Middle frontal gyrus (tissue), 1 donor: ENCODE data around the gene NF1.
"Not testable (repeated sequence)": the region's sequence is repeated elsewhere in the genome, so short reads cannot be mapped to it uniquely, and the experiment has no call there.

Experiments
- DNase-seq: peaks from one replicate; pipeline ENCODE4 v3.0.0-alpha.2; 2015; ENCODE audit warnings: low spot score; ENCODE audit errors: extremely low spot score

NF1 gene, protein sequence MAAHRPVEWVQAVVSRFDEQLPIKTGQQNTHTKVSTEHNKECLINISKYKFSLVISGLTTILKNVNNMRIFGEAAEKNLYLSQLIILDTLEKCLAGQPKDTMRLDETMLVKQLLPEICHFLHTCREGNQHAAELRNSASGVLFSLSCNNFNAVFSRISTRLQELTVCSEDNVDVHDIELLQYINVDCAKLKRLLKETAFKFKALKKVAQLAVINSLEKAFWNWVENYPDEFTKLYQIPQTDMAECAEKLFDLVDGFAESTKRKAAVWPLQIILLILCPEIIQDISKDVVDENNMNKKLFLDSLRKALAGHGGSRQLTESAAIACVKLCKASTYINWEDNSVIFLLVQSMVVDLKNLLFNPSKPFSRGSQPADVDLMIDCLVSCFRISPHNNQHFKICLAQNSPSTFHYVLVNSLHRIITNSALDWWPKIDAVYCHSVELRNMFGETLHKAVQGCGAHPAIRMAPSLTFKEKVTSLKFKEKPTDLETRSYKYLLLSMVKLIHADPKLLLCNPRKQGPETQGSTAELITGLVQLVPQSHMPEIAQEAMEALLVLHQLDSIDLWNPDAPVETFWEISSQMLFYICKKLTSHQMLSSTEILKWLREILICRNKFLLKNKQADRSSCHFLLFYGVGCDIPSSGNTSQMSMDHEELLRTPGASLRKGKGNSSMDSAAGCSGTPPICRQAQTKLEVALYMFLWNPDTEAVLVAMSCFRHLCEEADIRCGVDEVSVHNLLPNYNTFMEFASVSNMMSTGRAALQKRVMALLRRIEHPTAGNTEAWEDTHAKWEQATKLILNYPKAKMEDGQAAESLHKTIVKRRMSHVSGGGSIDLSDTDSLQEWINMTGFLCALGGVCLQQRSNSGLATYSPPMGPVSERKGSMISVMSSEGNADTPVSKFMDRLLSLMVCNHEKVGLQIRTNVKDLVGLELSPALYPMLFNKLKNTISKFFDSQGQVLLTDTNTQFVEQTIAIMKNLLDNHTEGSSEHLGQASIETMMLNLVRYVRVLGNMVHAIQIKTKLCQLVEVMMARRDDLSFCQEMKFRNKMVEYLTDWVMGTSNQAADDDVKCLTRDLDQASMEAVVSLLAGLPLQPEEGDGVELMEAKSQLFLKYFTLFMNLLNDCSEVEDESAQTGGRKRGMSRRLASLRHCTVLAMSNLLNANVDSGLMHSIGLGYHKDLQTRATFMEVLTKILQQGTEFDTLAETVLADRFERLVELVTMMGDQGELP (N-terminal part only)

DNA sequence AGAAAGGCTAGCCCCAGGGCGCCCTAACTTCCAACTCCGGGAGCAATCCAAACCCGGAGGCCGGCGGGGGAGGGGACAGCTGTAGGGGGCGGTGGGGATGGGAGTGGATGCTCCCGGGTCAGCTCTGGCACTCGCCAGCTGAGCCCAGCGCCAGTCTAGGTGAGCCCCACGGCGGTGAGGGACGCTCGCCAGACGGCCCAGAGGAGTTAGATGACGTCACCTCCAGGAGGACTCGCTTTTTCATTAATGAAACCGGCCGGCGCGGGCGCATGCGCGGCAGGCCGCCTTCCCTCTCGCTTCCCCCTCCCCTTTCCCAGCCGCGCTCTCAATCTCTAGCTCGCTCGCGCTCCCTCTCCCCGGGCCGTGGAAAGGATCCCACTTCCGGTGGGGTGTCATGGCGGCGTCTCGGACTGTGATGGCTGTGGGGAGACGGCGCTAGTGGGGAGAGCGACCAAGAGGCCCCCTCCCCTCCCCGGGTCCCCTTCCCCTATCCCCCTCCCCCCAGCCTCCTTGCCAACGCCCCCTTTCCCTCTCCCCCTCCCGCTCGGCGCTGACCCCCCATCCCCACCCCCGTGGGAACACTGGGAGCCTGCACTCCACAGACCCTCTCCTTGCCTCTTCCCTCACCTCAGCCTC is at the start of gene NF1:
Gene NF1 (plus strand): TSS at position 378 of the 636 bp plus-strand sequence. CDS start 333 bp downstream, outside the sequence.
- DNase-seq: peak; percentile 91

DNA sequence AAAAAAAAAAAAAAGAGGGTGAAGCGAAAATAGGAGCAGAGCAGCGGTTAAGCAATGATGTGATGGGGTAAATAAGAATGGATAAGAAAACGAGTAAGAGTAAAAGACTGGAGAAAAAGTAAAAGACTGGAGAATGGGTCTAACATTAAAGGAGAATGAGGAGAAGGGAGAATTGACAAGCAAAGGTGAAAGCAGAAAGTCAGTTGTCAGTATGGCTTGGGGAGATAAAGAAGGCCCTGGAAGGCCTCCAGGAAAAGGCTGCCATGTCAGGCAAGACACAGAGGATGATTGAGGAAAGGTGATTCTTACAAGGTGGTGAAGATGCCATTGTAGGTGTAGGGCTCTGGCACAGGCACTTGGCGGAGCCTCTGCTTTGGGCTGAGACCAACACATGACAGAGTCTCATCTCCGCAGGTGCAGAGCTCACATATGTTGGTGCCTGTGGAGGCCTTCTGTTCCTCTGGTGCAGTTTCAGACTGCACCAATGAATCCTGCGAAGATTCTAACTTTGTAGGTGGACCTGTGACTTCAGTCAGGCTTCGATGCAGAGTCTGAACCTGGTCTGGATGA is 47.8 kb upstream of the NF1 start:
- not testable (repeated sequence) for DNase-seq

DNA sequence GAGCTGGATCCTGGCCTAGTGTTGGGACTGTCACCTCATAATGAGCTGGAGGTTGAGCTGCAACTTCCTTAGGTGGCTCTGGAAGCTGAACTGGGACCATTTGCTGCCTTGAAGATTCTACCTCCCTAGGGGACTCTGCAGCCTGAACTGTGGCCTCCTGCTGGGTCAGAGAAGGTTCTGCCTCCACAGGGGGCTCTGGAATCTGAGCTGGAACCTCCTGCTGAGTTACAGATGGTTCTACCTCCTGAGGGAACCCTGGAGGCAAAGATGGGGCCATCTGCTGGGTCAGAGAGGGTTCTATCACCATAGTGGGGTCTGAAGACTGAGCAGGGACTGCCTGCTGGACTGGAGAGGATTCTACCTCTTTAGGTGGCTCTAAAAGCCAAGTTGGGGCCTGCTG is 46.6 kb upstream of the NF1 start:
- DNase-seq: no peak

DNA sequence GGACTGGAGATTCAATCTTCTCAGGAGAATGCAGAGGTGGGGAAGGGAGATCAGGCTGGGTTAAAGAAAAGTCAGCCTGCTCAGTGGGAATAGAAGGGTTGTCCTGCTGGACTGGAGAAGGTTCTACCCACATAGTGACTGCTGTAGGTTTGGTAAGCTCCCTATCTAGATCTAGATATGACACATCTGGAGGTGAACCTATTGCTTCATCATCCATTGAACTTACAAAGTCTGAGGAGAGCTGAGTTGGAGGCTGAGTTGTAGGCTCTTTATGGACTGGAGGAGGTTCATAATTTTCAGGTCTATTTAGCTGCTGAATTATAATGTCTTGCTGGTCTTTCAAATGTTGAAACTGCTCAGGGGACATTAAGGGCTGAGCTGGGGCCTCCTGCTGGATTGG is 46.0 kb upstream of the NF1 start:
- DNase-seq: no peak

DNA sequence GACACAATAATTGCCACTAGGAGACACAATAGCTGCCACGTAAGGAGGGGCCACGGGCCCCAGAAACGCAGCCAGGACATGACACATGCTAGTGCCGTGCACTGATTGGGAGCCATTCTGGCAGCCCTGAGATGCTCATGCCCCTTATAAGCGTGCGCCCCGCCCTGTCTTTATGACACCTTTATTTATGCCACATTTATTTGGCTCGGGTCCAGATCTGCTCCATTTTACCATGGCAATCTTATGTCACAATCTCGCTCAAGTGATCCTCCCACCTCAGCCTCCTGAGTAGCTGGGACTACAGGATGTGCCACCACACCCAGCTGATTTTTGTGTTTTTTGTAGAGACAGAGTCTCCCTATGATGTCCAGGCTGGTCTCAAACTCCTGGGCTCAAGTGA is 43.8 kb upstream of the NF1 start:
- no peak for DNase-seq

DNA sequence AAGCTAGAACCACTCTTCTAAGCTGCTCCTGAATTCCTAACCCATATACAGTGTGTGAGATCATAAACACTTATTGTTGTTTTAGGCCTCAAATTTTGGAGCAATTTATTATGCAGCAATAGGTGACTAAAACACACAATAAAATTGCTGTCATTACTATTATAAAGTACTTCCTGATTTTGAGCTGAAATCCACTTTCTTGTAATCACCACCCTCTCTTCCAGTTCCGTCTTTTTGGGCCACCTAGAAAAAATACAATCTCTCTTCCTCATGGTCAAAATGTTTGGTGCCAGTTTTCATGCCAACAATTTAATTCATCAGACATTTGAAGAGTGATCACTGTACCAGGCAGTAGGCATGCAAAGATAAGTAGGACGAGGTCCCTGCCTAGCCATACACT is 43.3 kb upstream of the NF1 start:
- no peak for DNase-seq

DNA sequence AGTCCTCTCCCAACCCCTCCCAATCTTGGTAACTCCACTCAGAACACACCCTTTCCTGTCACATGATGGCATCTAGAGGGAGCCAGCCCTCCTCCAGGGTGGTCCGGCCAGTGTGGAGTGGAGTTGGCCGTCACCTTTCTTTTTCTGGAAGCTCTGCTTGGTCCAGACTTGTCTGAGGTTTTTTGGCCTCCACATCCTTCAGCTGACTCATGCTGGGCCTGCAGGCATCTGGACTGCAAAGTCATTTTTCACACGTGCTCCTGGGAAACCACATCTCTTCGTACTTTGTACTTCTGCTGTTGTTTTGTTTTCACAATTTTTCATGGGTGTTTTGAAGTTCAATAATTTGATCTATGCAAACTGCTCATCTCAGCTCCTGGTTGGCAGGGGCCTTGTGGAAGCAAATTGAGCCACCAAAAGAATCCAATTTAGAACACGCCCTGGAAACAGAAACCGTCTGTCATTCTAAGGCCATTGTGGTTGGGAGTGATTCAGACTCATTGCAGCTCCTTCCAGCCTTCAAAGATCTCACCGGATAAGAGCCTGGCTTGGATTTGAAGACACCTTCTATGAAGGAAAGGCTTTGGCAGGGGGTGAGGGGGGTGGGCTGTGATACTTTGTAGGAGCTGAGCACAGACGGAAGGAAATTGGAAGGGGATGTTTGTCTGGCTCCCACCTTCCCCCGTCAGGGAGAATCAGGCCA is 42.4 kb upstream of the NF1 start:
- DNase-seq: no peak

DNA sequence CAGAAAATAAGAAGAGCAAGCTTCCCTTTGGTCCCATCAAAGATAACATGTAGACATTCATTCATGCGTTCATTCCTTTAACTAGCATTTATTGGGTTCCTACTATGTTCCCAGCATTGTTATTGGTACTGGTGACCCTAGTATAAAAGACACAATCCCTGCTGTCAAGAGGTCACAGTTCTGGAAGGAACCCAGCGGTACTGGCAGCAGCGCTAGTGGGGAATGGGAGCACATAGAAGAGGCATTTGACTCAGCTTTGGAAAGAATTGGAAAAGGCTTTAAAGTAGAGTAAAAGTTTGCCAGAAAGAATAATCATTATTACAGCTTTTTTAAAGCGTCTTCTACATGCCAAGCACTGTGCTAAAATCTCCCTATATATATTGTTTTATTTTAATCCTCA is 41.7 kb upstream of the NF1 start:
- no peak for DNase-seq

DNA sequence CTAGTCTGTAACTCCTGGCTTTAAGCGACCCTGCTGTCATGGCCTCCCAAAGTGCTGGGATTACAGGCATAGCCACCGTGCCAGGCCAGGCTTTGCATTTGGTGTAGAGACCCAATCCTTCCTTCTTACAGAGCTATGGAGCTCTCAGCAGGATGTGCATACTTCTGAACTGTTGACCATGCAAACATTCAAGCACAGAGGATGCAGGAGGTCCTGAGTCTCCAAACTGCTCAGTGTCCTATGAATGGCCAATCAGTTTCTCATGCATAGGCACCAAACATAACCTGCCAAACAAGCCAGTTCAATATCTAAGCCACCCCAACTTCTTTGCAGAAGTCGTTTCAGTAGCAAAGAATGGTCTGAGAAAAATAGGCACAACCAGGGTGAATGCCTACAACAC is 40.0 kb upstream of the NF1 start:
- DNase-seq: no peak

DNA sequence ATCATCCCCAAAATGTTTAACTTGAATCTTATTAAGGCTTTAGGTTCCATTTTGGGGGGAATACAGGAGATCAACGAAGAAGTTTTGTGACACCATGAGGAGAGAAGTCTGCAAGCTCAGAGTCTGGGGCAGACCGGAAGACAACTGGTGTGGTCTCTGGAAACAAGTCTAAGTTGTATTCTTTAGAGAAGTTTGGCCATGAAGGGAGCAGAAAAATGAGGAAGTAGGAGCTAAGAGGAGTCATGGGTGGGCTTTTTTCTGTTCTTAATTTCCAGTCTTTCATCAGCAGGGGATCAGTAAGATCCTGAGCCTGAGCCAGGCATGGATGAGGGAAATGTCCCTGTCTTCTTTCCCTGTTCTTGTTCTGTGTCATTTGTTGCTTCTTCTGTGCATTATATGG is 35.8 kb upstream of the NF1 start:
- DNase-seq: no peak

DNA sequence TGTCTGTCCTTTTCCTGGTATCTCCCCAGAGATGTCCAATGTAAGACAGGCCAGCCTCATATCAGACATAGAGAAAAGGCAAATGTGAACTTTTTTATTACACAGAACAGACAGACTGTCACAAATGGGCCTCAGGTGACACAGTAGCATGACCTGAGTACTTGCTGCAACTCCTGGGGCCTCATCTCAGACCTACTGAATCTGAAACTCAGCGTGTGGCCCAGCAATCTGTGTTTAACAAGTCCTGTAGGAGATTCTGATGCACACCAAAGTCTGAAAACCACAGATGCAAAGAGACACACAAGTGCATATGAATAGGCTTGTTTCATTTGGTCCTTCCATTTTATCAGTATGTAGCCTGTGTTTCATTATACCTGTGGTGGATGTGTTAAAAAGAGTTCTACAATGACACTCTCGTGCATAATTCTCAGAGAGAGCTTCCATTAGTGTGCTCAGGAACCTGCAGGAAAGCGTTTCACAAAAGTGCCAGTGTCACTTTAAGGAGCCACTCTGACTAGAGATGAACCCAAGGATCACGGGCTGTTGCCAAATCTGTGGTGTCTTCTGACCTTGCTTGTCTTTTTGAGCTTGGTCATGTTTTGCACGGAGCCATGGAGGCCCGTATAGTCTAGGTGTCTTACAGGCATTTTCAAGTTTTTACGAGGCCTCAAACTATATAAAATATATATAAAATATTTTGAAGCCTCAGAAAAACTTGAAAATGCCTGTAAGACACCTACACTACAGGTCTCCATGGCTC is 33.8 kb upstream of the NF1 start:
- no peak for DNase-seq

DNA sequence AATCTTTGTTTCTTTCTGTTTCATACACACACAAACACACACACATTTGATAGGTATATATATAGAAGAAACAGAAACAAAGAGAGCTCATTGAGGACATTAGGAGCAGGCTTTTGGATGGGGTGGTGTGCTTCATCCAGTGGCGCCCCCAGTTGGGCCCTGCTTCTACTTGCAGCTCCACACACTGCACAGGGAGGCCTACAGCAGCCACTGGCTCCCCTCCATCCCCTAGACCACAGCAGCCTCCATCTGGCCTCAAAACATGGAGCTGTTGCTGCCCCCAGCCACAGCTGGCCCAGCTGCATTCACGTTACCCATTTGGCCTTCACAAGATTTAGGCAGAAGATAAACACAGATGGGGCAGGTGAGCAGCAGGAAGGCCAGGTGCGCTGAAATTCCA is 33.1 kb upstream of the NF1 start:
- DNase-seq: no peak

DNA sequence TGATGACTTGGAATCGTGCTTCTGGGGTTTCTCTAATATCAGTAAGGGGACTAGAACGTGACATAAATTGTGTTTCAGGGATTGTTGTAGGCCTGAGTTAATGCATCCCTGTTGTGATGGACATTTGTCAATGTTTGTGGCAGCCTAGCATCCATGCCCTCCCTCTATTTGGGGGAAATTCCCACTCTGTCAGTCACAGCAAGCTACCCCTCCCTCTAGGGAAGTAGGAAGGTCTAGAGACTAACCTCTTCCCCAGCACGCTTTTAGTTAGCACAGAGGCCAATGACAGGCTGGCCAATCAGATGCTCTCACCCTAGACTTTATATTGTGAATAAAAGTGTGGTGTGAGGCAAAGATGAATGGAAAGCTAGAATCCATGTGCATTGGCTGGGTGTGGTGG is 32.4 kb upstream of the NF1 start:
- DNase-seq: no peak

DNA sequence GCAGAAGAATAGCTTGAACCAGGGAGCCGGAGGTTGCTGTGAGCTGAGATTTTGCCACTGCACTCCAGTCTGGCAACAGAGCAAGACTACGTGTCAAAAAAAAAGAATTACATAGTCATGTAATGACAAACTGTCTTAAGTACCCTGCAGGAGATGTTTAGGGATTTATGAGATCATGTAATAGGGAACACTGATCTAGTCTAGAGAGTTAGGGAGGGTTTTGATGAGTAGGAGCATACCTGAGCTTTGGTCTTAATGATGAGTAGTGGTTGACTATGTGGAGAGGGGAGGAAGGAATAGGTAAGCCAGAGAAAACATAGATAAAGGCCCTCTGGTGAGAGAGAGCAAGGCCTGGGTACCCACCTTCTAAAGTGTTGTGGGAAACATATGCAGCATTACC is 30.1 kb upstream of the NF1 start:
- DNase-seq: no peak

DNA sequence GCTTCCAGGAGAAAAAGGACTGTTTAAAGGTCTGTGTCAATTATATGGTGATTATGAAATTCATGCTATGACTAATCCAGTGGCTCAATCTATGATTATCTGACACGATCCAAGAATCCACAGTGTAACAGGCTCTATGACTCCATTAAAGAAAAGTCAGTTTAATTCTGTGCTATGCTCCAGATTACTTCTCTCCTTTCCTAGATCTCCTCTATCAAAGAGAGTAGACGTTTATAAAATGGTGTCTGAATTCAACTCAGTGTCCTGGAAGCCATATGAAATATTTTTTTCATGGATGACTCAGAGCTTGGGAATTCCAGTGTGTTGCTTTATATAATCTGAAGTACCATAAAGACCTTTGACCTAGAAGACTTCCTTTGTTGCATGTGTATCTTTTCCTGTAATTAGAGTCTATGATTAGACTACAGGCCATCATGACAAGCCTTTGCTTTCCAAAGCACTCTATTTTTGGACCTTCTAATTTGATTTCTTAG is 27.0 kb upstream of the NF1 start:
- no peak for DNase-seq

DNA sequence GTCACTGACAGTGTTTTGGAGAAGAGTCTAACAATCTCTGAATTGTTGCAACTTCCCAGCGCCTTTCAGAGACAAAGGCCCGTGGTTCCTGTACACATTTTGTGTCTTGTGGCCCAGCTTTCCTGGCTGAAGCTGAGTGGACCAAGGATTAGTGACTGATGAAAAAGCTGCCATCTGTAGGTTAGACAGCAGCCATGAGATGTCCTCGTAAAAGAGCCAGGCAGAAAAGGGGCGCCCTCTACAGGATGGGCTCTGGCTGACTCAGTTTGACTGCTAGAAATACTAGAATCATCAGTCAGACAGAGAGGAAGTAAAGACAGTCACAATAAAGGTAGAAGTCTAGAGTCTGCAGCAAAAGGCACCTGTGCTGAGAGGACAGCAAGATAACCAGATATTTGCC is 26.5 kb upstream of the NF1 start:
- DNase-seq: no peak

DNA sequence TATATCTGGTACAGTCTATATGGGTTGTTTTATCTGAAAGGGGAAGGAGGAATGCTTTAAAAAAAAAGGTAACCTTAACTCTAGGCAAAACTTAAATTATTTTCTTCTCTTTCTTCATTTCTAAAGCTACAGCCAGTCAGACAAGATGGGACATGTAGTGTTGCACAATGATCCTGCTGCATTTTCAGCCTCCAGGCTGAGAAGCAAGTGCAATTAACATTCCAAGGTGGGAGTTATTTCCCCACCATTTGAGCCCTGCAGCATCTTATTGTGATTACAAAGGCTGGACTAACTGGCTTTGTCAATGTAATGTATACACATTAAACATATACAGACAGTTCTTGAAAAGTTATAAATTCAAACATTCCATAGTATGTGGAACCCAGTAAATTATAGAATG is 22.6 kb upstream of the NF1 start:
- DNase-seq: no peak

DNA sequence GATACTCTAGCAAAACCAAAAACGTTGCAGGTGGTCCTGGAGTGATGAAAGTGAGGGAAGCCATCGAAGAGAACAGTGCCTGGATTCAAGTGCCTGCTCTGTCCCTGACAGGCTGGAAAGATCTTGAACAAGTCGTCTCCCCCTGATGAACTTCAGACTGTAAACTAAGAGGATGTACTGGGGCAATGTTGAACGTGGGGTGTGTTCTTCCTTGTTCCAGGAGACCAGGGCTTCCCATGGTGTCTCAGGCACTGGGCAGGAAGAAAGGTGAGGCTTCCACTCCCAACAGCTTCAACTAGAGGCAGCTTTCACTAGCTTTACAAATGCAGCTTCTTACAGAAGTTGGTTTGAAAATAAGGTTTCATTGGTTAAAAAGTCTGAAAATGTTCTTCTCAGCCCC is 21.4 kb upstream of the NF1 start:
- no peak for DNase-seq

DNA sequence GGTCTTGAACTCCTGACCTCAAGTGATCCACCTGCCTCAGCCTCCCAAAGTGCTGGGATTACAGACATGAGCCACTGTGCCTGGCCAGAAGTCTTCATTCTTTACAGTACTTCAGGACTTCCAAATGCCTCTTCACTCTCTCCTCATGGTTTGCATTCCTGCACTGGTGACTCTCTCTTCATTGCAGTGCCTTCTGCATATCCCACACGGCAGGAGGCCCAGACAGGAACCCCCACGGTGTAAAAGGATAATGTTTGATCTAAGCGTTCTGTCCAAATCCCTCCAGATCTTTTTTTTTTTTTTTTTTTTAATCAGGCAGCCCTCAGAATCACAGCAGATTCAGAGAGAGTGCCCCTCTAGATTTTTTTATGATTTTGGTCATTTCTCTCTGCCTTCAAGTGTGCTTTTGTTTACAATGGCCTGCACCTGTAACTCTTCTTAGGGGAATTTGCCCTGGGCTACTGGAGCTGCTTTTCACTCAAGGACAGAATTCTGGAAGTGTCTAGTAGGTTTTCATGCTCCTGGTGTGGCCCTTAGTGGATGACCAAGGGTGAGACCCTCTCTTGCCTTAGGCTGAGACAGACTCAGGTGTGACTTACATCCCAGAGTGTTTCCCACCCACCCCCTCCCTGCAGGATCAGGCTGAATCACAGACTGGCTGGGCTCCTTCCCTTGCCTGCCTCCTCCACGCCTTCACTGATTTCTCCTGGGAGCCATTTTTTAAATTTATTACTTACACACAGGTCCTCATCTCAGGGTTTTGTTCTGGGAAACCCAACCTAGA is 19.8 kb upstream of the NF1 start:
- DNase-seq: no peak
